Uterus (tissue), 2 donors: ENCODE measurements around the gene TRIM33.

Experiments
- CTCF ChIP-seq, 4 experiments: fragments of 200-600 bp in 2 of 4; fragments of 450-650 bp in 2 of 4; sonication (generic) in 2 of 4; IDR thresholded peaks; one replicate each; pipeline ENCODE4 v1.5.1; 2016 to 2019; ENCODE audit warnings: antibody characterized with exemption in 4 of 4, mild to moderate bottlenecking in 2 of 4, moderate library complexity in 1 of 4
- POLR2A ChIP-seq, 2 donors: fragments of 450-650 bp; IDR thresholded peaks; one replicate each; pipeline ENCODE4 v1.6.1; 2016; ENCODE audit warnings: antibody characterized with exemption in 2 of 2, mild to moderate bottlenecking in 1 of 2, moderate library complexity in 1 of 2

GRCh38 chr1:114395863-114396262 lies 115.1 kb downstream of the TRIM33 start:
- TF ChIP-seq CTCF (IDR thresholded peaks at IDR 0.05) (no peak), POLR2A (IDR thresholded peaks at IDR 0.05) (no peak)
